HCT116 (cell line): ENCODE results near the gene NELL1. TPM values are rescaled to one million over a fixed set of nuclear protein-coding genes. Genes with fewer than 3 reads are reported as not detected.

ENCODE experiments used
- ATAC-seq: fragments of 200-7000 bp; cut with Tn5 transposase; 2 replicates; pipeline ENCODE4 v1.9.1; 2020; ENCODE audit warnings: mild to moderate bottlenecking, moderate library complexity
- BruUV-seq: library from RNA; stranded (reverse); fragments of 400-500 nt; replicated peaks from 2 replicates; lab custom pipeline; 2021; lab: Mats Ljungman, UMichigan
- CTCF ChIA-PET: fragments of 300-600 bp; sonication (Branson Sonifier 250); formaldehyde crosslinking; loops from one replicate; lab custom pipeline; 2021; ENCODE audit warnings: antibody characterized with exemption; lab: Charles Lee
- POLR2A ChIA-PET: fragments of 300-600, 350-600 bp; sonication (Branson Sonifier 250); formaldehyde crosslinking; loops from one replicate; lab custom pipeline; 2021; ENCODE audit warnings: antibody characterized with exemption; lab: Charles Lee
- RAD21 ChIA-PET, 2 experiments: fragments of 300-600 bp; sonication (Branson Sonifier 250); formaldehyde crosslinking; loops; one replicate each; lab custom pipeline; 2023; ENCODE audit warnings: low total read pairs in 2 of 2; ENCODE audit not compliant: uncharacterized antibody in 2 of 2, unreplicated experiment in 2 of 2, low non-redundant PET in 1 of 2; lab: Charles Lee
- DNase-seq: peaks from one replicate; pipeline ENCODE4 v3.0.0-alpha.2; 2010; ENCODE audit warnings: low read depth, low spot score
- H2AFZ ChIP-seq: fragments of 200-600 bp; shearing (Covaris generic), sonication (generic); 2 replicates; pipeline ENCODE4 v1.6.1; 2017; ENCODE audit warnings: low read depth, mixed run types, mixed read lengths, antibody characterized with exemption, low read length; ENCODE audit not compliant: poor library complexity, severe bottlenecking
- H3K27ac ChIP-seq: 2 replicates; pipeline ENCODE4 v1.5.1; 2012; ENCODE audit warnings: low read depth, low read length
- H3K27me3 ChIP-seq: fragments of 200-600 bp; sonication (generic); 2 replicates; pipeline ENCODE4 v1.6.1; 2016; ENCODE audit warnings: mixed run types, low read length, mixed read lengths; ENCODE audit not compliant: insufficient read depth
- H3K36me3 ChIP-seq, 2 experiments: fragments of 200-500 bp in 1 of 2; fragments of 200-600 bp in 1 of 2; sonication (Bioruptor generic) in 1 of 2; sonication (generic) in 1 of 2; 2 replicates each; pipeline versions ENCODE4 v1.5.1 to v1.6.1; 2014 to 2016; ENCODE audit warnings: low read length in 2 of 2, inconsistent platforms in 1 of 2, mixed read lengths in 1 of 2, mixed run types in 1 of 2; ENCODE audit not compliant: insufficient read depth in 2 of 2, control insufficient read depth in 1 of 2
- H3K4me1 ChIP-seq, 2 experiments: fragments of 200-600 bp in 1 of 2; sonication (generic) in 1 of 2; 2 replicates each; pipeline versions ENCODE4 v1.5.1 to v1.6.1; 2012 to 2017; ENCODE audit warnings: low read length in 2 of 2, inconsistent platforms in 1 of 2, mild to moderate bottlenecking in 1 of 2, mixed read lengths in 1 of 2, mixed run types in 1 of 2, moderate library complexity in 1 of 2; ENCODE audit not compliant: insufficient read depth in 2 of 2, control insufficient read depth in 1 of 2
- H3K4me2 ChIP-seq: fragments of 200-600 bp; sonication (generic); 2 replicates; pipeline ENCODE4 v1.6.1; 2017; ENCODE audit warnings: mixed run types, low read length, mixed read lengths
- H3K4me3 ChIP-seq, 2 experiments: fragments of 200-600 bp in 1 of 2; sonication (generic) in 1 of 2; replicated peaks in 1 of 2; 2 replicates each; pipeline ENCODE4 v1.5.1; 2011 to 2016; ENCODE audit warnings: low read length in 2 of 2, control low read depth in 1 of 2, low read depth in 1 of 2, mild to moderate bottlenecking in 1 of 2, mixed read lengths in 1 of 2, mixed run types in 1 of 2
- H3K79me2 ChIP-seq: fragments of 200-600 bp; sonication (generic); 2 replicates; pipeline ENCODE4 v1.6.1; 2017; ENCODE audit warnings: mild to moderate bottlenecking, mixed run types, low read length, moderate library complexity, mixed read lengths; ENCODE audit not compliant: insufficient read depth
- H3K9ac ChIP-seq: fragments of 200-600 bp; sonication (generic); 2 replicates; pipeline ENCODE4 v1.6.1; 2016; ENCODE audit warnings: low read length, mixed read lengths
- H3K9me2 ChIP-seq: fragments of 200-600 bp; sonication (generic), shearing (Covaris generic); 2 replicates; pipeline ENCODE4 v1.6.1; 2017; ENCODE audit warnings: mixed run types, mild to moderate bottlenecking, moderate library complexity; ENCODE audit not compliant: insufficient read depth
- H3K9me3 ChIP-seq, 2 experiments: fragments of 200-500 bp in 1 of 2; fragments of 200-600 bp in 1 of 2; sonication (Bioruptor generic) in 1 of 2; sonication (generic) in 1 of 2; 2 replicates each; pipeline ENCODE4 v1.6.1; 2014 to 2017; ENCODE audit warnings: low read length in 2 of 2, mixed read lengths in 2 of 2, inconsistent platforms in 1 of 2, low read depth in 1 of 2, mild to moderate bottlenecking in 1 of 2, mixed run types in 1 of 2, moderate library complexity in 1 of 2; ENCODE audit not compliant: control insufficient read depth in 1 of 2, insufficient read depth in 1 of 2
- H4K20me1 ChIP-seq: fragments of 200-600 bp; sonication (generic), shearing (Covaris generic); 2 replicates; pipeline ENCODE4 v1.6.1; 2017; ENCODE audit warnings: mixed run types, mild to moderate bottlenecking, moderate library complexity; ENCODE audit not compliant: insufficient read depth
- CBX3 ChIP-seq: IDR thresholded peaks from 2 replicates; pipeline ENCODE4 v1.6.1; 2012; ENCODE audit warnings: low read depth
- CTCF ChIP-seq, 3 experiments: fragments of 200-600 bp in 1 of 3; sonication (generic) in 1 of 3; IDR thresholded peaks in 2 of 3; conservative IDR thresholded peaks in 1 of 3; 2 replicates each; pipeline ENCODE4 v1.5.1; 2012 to 2017; ENCODE audit warnings: low read depth in 2 of 3, low read length in 2 of 3, antibody characterized with exemption in 1 of 3, borderline replicate concordance in 1 of 3, control low read depth in 1 of 3, mild to moderate bottlenecking in 1 of 3, mixed read lengths in 1 of 3, mixed run types in 1 of 3, moderate library complexity in 1 of 3; ENCODE audit not compliant: insufficient read depth in 1 of 3
- EGR1 ChIP-seq: IDR thresholded peaks from 2 replicates; pipeline ENCODE4 v1.6.1; 2012; ENCODE audit warnings: low read depth
- EZH2phosphoT487 ChIP-seq: fragments of 200-600 bp; IDR thresholded peaks from 2 replicates; pipeline ENCODE4 v1.6.1; 2018; ENCODE audit warnings: antibody characterized with exemption, borderline replicate concordance
- POLR2A ChIP-seq: IDR thresholded peaks from 2 replicates; pipeline ENCODE4 v1.7.0; 2011; ENCODE audit warnings: borderline replicate concordance; ENCODE audit not compliant: insufficient read depth, insufficient read length; ENCODE audit errors: extremely low read depth
- REST ChIP-seq: IDR thresholded peaks from 2 replicates; pipeline ENCODE4 v1.6.1; 2012; ENCODE audit warnings: low read depth
- TCF7L2 ChIP-seq: IDR thresholded peaks from 2 replicates; pipeline ENCODE4 v1.7.0; 2011; ENCODE audit warnings: borderline replicate concordance, inconsistent platforms; ENCODE audit not compliant: insufficient read depth, insufficient read length; ENCODE audit errors: extremely low read depth
- ZFX ChIP-seq: fragments of 450-650 bp; IDR thresholded peaks from 2 replicates; pipeline ENCODE4 v1.6.1; 2017
- intact Hi-C: fragments of 100-400 bp; cut with micrococcal nuclease; formaldehyde crosslinking; loops from 2 replicates; pipeline ENCODE4 v1.10.0; 2022
- total RNA-seq: library from RNA; stranded (reverse); gene quantifications from one replicate; pipeline ENCODE4 v1.2.1, GENCODE V29; 2021; ENCODE audit not compliant: unreplicated experiment

NELL1 gene
- total RNA-seq, 1 experiment from 2014 or later, result not detected

- H3K4me3 ChIP-seq, result no peak overlapping the region
- H3K27ac ChIP-seq, result no peak overlapping the region
- H3K9me2 ChIP-seq, result no peaks in the 10 kb centered on the region
- no peaks in the 10 kb centered on the region for H3K36me3 ChIP-seq
- POLR2A ChIA-PET, result no interaction called here
- RAD21 ChIA-PET, result no interaction called here
- no peak overlapping the region for H3K4me2 ChIP-seq
- no peak overlapping the region for H3K9ac ChIP-seq
- no TSS peak for BruUV-seq
- no peak overlapping the region for H2AFZ ChIP-seq
- H4K20me1 ChIP-seq, result no peaks in the 10 kb centered on the region
- DNase-seq (no peak), ATAC-seq (no peak)
- intact Hi-C loops, result no loop called here
- TF ChIP-seq EGR1, result no peak
- TF ChIP-seq TCF7L2, result no peak
- no peak for TF ChIP-seq EZH2phosphoT487
- TF ChIP-seq CTCF (IDR thresholded peaks at IDR 0.05 in 2 of 3, conservative IDR thresholded peaks at IDR 0.05 in 1 of 3; ENCODE audit: borderline replicate concordance in 1 of 3, insufficient read depth in 1 of 3, low read depth in 2 of 3, low read length in 2 of 3), result no peak
- TF ChIP-seq POLR2A, result no peak
- TF ChIP-seq ZFX, result no peak
- TF ChIP-seq CBX3, result no peak
- no peak for TF ChIP-seq REST
- no peaks in the 10 kb centered on the region for H3K27me3 ChIP-seq
- CTCF ChIA-PET, result no interaction called here
- no peaks in the 10 kb centered on the region for H3K79me2 ChIP-seq
- no peaks in the 10 kb centered on the region for H3K4me1 ChIP-seq
- peaks cover 3 to 12% of the 10 kb centered on the region in 2 experiments; a peak in 2 of 4 replicates for H3K9me3 ChIP-seq
Observed at GRCh38 chr11:21474529-21474928, 805.1 kb downstream of the NELL1 start.
